ENCODE measurements around the gene ISCA2.

DNA sequence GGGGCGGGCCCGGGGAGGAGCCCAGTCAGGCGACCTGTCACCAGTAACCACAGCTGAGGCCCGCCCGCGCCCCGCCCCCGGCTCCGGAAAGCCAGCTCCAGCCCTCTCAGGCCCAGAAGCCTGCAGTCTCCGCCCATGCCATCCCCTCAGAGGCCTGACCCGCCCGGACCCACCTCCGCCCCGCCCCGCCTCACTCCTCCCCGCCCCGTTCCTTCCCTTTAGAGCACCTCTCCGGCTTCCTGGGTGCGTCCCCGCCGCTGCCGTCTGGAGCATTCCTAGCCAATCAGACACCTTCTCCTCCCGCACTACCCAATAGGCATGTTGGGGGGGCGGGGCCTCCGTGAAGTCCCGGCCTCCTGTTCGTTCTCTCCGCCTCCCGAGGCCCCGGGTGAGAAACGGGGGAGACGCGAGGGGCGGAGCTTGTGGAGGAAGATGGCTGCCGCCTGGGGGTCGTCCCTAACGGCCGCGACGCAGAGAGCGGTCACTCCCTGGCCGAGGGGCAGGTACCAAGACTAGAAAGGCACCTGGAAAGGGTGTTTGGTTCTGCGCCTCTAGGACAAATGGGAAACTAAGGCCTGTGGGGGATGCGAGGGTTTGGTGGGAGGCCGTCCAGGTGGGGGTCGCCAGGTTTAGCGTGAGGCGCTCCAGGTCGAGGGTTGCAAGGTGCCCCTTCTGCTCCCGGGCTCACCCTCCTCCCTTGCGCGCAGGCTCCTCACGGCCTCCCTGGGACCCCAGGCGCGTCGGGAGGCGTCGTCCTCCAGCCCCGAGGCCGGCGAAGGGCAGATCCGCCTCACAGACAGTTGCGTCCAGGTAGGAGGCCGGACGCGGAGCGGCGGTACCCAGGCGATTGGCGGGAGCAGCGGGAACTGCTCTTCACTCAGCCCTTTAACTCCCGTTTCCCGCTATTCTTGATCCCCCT, at the start of gene ISCA2:
- TF ChIP-seq POLR2A (IDR thresholded peaks at IDR 0.05), result peak in 1 of 2 donors; percentile 55
- TF ChIP-seq, protein P1, sequence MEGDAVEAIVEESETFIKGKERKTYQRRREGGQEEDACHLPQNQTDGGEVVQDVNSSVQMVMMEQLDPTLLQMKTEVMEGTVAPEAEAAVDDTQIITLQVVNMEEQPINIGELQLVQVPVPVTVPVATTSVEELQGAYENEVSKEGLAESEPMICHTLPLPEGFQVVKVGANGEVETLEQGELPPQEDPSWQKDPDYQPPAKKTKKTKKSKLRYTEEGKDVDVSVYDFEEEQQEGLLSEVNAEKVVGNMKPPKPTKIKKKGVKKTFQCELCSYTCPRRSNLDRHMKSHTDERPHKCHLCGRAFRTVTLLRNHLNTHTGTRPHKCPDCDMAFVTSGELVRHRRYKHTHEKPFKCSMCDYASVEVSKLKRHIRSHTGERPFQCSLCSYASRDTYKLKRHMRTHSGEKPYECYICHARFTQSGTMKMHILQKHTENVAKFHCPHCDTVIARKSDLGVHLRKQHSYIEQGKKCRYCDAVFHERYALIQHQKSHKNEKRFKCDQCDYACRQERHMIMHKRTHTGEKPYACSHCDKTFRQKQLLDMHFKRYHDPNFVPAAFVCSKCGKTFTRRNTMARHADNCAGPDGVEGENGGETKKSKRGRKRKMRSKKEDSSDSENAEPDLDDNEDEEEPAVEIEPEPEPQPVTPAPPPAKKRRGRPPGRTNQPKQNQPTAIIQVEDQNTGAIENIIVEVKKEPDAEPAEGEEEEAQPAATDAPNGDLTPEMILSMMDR (IDR thresholded peaks at IDR 0.05), result peak in 2 of 12 donors; percentile 2 to 6

Data from heart left ventricle (tissue), 13 donors.